ENCODE measurements around the gene CNDP1.
A peak's percentile ranks its signal among the peaks of the same experiment; 100 is the strongest.

DNA sequence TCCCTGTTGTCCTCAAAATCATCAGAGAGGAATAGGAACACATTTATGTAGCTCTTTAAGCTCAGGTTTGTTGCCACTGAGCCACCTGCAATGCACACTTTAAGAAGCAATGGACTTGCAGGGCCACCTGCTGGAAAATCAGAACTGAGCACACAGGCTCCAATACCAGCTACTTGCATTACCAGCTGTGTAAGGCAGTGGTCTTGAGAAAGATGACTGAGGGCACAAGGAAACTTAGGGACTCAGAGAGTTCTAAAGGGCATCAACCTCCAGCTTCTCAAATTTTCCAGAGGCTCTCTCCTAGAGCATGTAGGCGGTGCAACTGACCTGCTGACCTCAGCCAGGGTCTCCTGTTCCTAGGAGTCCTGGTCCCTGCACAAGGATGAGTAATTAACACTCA is 40.6 kb upstream of the CNDP1 start:
- peak; percentile 54 to 93 (median 80) for TF ChIP-seq CTCF (IDR thresholded peaks at IDR 0.05)
- no peak for TF ChIP-seq POLR2A (IDR thresholded peaks at IDR 0.05)

Data from body of pancreas (tissue), 4 donors.